ENCODE measurements around the gene IP6K3.

Gene IP6K3

GRCh38 chr6:33705268-33705885 lies 41.3 kb downstream of the IP6K3 start:
- DNase-seq (ENCODE audit: low read depth) = no peak

- DNase-seq (ENCODE audit: low read depth) = no peak
Measured at GRCh38 chr6:33704215-33705066, 42.3 kb downstream of the IP6K3 start.

- DNase-seq (ENCODE audit: low read depth) = peak; percentile 78
Measured at GRCh38 chr6:33702345-33702977, 44.2 kb downstream of the IP6K3 start.

GRCh38 chr6:33700391-33701050 lies 46.2 kb downstream of the IP6K3 start:
- DNase-seq (ENCODE audit: low read depth) = peak; percentile 66

- DNase-seq (ENCODE audit: low read depth) = no peak
Measured at GRCh38 chr6:33699739-33700138, 47.0 kb downstream of the IP6K3 start.

- DNase-seq (ENCODE audit: low read depth) = no peak
Measured at GRCh38 chr6:33699131-33699530, 47.6 kb downstream of the IP6K3 start.

GRCh38 chr6:33698494-33698893 lies 48.2 kb downstream of the IP6K3 start:
- DNase-seq (ENCODE audit: low read depth) = no peak

- no peak for DNase-seq (ENCODE audit: low read depth)
Measured at GRCh38 chr6:33697845-33698244, 48.9 kb downstream of the IP6K3 start.

GRCh38 chr6:33696548-33697518 lies 49.9 kb downstream of the IP6K3 start:
- DNase-seq (ENCODE audit: low read depth) = peak; percentile 63

GRCh38 chr6:33696076-33696475 lies 50.6 kb downstream of the IP6K3 start:
- no peak for DNase-seq (ENCODE audit: low read depth)

GRCh38 chr6:33695451-33695887 lies 51.2 kb downstream of the IP6K3 start:
- no peak for DNase-seq (ENCODE audit: low read depth)

GRCh38 chr6:33694977-33695376 lies 51.7 kb downstream of the IP6K3 start:
- no peak for DNase-seq (ENCODE audit: low read depth)

GRCh38 chr6:33694401-33694931 lies 52.2 kb downstream of the IP6K3 start:
- DNase-seq (ENCODE audit: low read depth) = peak; percentile 38

- no peak for DNase-seq (ENCODE audit: low read depth)
Measured at GRCh38 chr6:33693186-33694105, 53.3 kb downstream of the IP6K3 start.

- peak; percentile 31 for DNase-seq (ENCODE audit: low read depth)
Measured at GRCh38 chr6:33692760-33693158, 53.9 kb downstream of the IP6K3 start.

GRCh38 chr6:33692078-33692759 lies 54.5 kb downstream of the IP6K3 start:
- DNase-seq (ENCODE audit: low read depth) = peak; percentile 28

- DNase-seq (ENCODE audit: low read depth) = no peak
Measured at GRCh38 chr6:33691456-33692077, 55.1 kb downstream of the IP6K3 start.

- no peak for DNase-seq (ENCODE audit: low read depth)
Measured at GRCh38 chr6:33690766-33691165, 55.9 kb downstream of the IP6K3 start.

GRCh38 chr6:33689879-33690278 lies 56.8 kb downstream of the IP6K3 start:
- DNase-seq (ENCODE audit: low read depth) = no peak
